ENCODE data around the gene LRP1B. TPM values are rescaled to one million over a fixed set of nuclear protein-coding genes. Genes with fewer than 3 reads are reported as not detected.

The LRP1B gene
- total RNA-seq, 6 experiments from 2014 or later, result 0.06 to 1.7 (median 0.15) TPM; not detected in 1

DNA sequence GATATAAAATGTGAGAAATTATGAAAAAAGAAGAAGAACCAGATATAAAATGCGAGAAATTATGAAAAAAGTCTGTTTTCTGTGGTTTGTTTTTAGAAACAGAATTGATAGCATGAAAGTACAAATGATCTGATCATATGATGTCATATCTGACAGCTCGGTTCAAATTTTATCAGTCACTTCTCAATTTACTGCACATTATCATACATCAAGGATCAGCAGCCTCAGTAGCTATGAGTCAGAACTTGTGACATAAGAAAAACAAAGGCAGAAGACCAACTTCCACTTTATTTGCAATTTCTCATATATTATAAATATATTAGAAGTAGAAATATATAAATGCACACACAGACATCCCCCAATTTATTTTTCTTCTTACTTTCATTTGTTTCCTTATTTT lies 634.0 kb downstream of the LRP1B start:
- WGBS (ENCODE audit: insufficient coverage, low coverage, low lambda C conversion rate, missing lambda C conversion rate), result 23% methylated on average over 2 of the region's 2 CpGs
- Histone ChIP-seq H3K36me3 (no peaks in the 10 kb centered on the region), H3K9me3 (no peaks in the 10 kb centered on the region), H3K4me1 (no peaks in the 10 kb centered on the region), H3K4me3 (no peak overlapping the region), H3K27ac (no peak overlapping the region), H3K27me3 (no peaks in the 10 kb centered on the region)
- TF ChIP-seq POLR2A (IDR thresholded peaks at IDR 0.05), result no peak
- TF ChIP-seq CTCF (IDR thresholded peaks at IDR 0.05), result no peak
- intact Hi-C loops (cut with DNase I), result no loop called here
- DNase-seq (no peak), ATAC-seq (no peak)

DNA sequence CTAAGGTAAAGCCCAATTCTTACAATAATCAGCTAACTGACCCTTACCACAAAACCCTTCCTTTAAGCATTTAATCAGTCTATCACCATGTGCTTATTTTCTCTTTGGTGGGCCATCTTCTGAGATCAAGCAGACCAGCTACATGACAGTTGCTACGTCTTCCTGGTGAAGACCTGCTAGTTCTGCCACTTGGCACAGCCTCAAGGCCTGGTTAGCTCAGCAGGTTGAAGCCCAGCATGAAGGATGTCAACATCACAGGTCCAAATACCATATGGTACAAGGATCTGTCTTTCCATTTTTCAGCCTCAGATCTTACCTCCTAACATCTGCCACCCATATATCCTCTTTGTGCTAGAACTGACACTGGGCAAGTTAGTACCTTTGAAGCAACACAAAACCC lies 636.9 kb downstream of the LRP1B start:
- Histone ChIP-seq H3K4me3 (no peak overlapping the region), H3K27me3 (no peaks in the 10 kb centered on the region), H3K4me1 (no peaks in the 10 kb centered on the region), H3K9me3 (no peaks in the 10 kb centered on the region), H3K36me3 (no peaks in the 10 kb centered on the region), H3K27ac (no peak overlapping the region)
- intact Hi-C loops (cut with DNase I), result no loop called here
- no peak for ATAC-seq
- DNase-seq, result no peak
- 57% methylated on average over 1 of the region's 1 CpG for WGBS (ENCODE audit: insufficient coverage, low coverage, low lambda C conversion rate, missing lambda C conversion rate)
- TF ChIP-seq CTCF (IDR thresholded peaks at IDR 0.05) (no peak), POLR2A (IDR thresholded peaks at IDR 0.05) (no peak)

DNA sequence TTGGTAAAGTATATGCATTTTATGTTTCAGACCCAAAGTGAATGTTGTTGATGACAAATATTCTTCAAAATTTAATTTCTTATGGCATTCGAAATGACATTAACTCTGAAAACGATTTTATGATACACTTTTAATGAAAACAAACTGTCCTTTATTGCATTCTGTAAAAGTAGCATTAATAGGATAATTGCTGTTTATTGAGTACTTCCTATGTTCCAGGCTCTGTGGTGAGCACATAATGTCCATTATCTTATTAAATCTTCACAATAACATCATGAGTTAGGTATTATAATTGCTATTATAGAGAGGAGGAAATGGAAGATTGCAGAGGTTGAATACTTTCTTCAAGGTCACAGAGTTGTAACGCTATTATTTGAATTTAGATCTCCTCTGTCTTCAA lies 638.0 kb downstream of the LRP1B start:
- WGBS (ENCODE audit: insufficient coverage, low coverage, low lambda C conversion rate, missing lambda C conversion rate), result 31% methylated on average over 3 of the region's 3 CpGs
- intact Hi-C loops (cut with DNase I), result no loop called here

GRCh38 chr2:141490886-141491285 lies 639.9 kb downstream of the LRP1B start:
- no peak for ATAC-seq
- DNase-seq, result no peak
- intact Hi-C loops (cut with DNase I), result no loop called here
- Histone ChIP-seq H3K9me3 (no peaks in the 10 kb centered on the region), H3K27ac (no peak overlapping the region), H3K36me3 (no peaks in the 10 kb centered on the region), H3K4me1 (no peaks in the 10 kb centered on the region), H3K4me3 (no peak overlapping the region), H3K27me3 (no peaks in the 10 kb centered on the region)
- TF ChIP-seq CTCF (IDR thresholded peaks at IDR 0.05), result no peak
- TF ChIP-seq POLR2A (IDR thresholded peaks at IDR 0.05), result no peak
- WGBS (ENCODE audit: insufficient coverage, low coverage, low lambda C conversion rate, missing lambda C conversion rate), result 20% methylated on average over 1 of the region's 1 CpG

More for the DNA sequence above, 638.0 kb downstream of the LRP1B start:
- DNase-seq (no peak), ATAC-seq (no peak)
- no peaks in the 10 kb centered on the region for H3K27me3 ChIP-seq
- no peak overlapping the region for H3K4me3 ChIP-seq
- no peaks in the 10 kb centered on the region for H3K9me3 ChIP-seq
- no peaks in the 10 kb centered on the region for H3K36me3 ChIP-seq
- TF ChIP-seq CTCF (IDR thresholded peaks at IDR 0.05) (no peak), POLR2A (IDR thresholded peaks at IDR 0.05) (no peak)
- H3K4me1 ChIP-seq, result no peaks in the 10 kb centered on the region
- H3K27ac ChIP-seq, result no peak overlapping the region

- ATAC-seq, result no peak
- no peaks in the 10 kb centered on the region for H3K27me3 ChIP-seq
- DNase-seq, result no peak
- 97% methylated on average over 3 of the region's 3 CpGs for WGBS (ENCODE audit: insufficient coverage, low coverage, low lambda C conversion rate, missing lambda C conversion rate)
- no peak overlapping the region for H3K4me3 ChIP-seq
- H3K4me1 ChIP-seq, result no peaks in the 10 kb centered on the region
- H3K36me3 ChIP-seq, result no peaks in the 10 kb centered on the region
- no peaks in the 10 kb centered on the region for H3K9me3 ChIP-seq
- intact Hi-C loops (cut with DNase I), result no loop called here
- no peak overlapping the region for H3K27ac ChIP-seq
- TF ChIP-seq CTCF (IDR thresholded peaks at IDR 0.05) (no peak), POLR2A (IDR thresholded peaks at IDR 0.05) (no peak)
Measured at GRCh38 chr2:141482697-141483096, 648.1 kb downstream of the LRP1B start.

Measured in right lobe of liver (tissue), 6 donors.